HEK293 (cell line): ENCODE results near the gene FLACC1.

Source experiments
- GLI4 ChIP-seq: fragments of 450-650 bp; formaldehyde crosslinking; IDR thresholded peaks from 2 replicates; pipeline ENCODE4 v1.5.1; 2016; ENCODE audit warnings: missing biosample characterization, missing genetic modification characterization
- GLIS1 ChIP-seq: fragments of 450-650 bp; formaldehyde crosslinking; IDR thresholded peaks from 2 replicates; pipeline ENCODE4 v1.5.1; 2016; ENCODE audit warnings: missing biosample characterization, missing genetic modification characterization
- GLIS2 ChIP-seq: fragments of 450-650 bp; formaldehyde crosslinking; IDR thresholded peaks from 2 replicates; pipeline ENCODE4 v1.5.1; 2016; ENCODE audit warnings: missing biosample characterization, missing genetic modification characterization
- PATZ1 ChIP-seq: fragments of 450-650 bp; formaldehyde crosslinking; IDR thresholded peaks from 2 replicates; pipeline ENCODE4 v1.5.1; 2016; ENCODE audit warnings: missing biosample characterization, missing genetic modification characterization
- PRDM1 ChIP-seq: fragments of 450-650 bp; formaldehyde crosslinking; IDR thresholded peaks from 2 replicates; pipeline ENCODE4; 2016; ENCODE audit warnings: missing biosample characterization, missing genetic modification characterization
- PRDM10 ChIP-seq: fragments of 450-650 bp; formaldehyde crosslinking; IDR thresholded peaks from 2 replicates; pipeline ENCODE4 v1.5.1; 2016; ENCODE audit warnings: missing biosample characterization, missing genetic modification characterization
- RBAK ChIP-seq: fragments of 450-650 bp; formaldehyde crosslinking; IDR thresholded peaks from 2 replicates; pipeline ENCODE4 v1.5.1; 2016; ENCODE audit warnings: missing biosample characterization, missing genetic modification characterization
- SETDB1 ChIP-seq: IDR thresholded peaks from one replicate; pipeline ENCODE4 v1.6.1; 2017; ENCODE audit warnings: mild to moderate bottlenecking, low read length, moderate library complexity, mixed read lengths; ENCODE audit not compliant: insufficient read length
- SP7 ChIP-seq: fragments of 450-650 bp; formaldehyde crosslinking; IDR thresholded peaks from 2 replicates; pipeline ENCODE4 v1.5.1; 2016; ENCODE audit warnings: missing biosample characterization, missing genetic modification characterization
- TRIM28 ChIP-seq: IDR thresholded peaks from 2 replicates; pipeline ENCODE4 v1.6.1; 2011; ENCODE audit warnings: low read length, control low read depth, borderline replicate concordance
- ZBTB20 ChIP-seq: fragments of 450-650 bp; formaldehyde crosslinking; IDR thresholded peaks from 2 replicates; pipeline ENCODE4 v1.5.1; 2016; ENCODE audit warnings: missing biosample characterization, missing genetic modification characterization
- ZEB2 ChIP-seq: fragments of 450-650 bp; formaldehyde crosslinking; IDR thresholded peaks from 2 replicates; pipeline ENCODE4 v1.5.1; 2016; ENCODE audit warnings: missing biosample characterization, missing genetic modification characterization
- ZIC2 ChIP-seq: fragments of 450-650 bp; formaldehyde crosslinking; IDR thresholded peaks from 2 replicates; pipeline ENCODE4 v1.5.1; 2016; ENCODE audit warnings: missing biosample characterization, missing genetic modification characterization
- ZNF10 ChIP-seq: fragments of 450-650 bp; formaldehyde crosslinking; IDR thresholded peaks from 2 replicates; pipeline ENCODE4 v1.5.1; 2017; ENCODE audit warnings: missing biosample characterization, missing genetic modification characterization
- ZNF2 ChIP-seq: fragments of 450-650 bp; formaldehyde crosslinking; IDR thresholded peaks from 2 replicates; pipeline ENCODE4 v1.5.1; 2016; ENCODE audit warnings: missing biosample characterization, missing genetic modification characterization
- ZNF239 ChIP-seq: fragments of 450-650 bp; formaldehyde crosslinking; IDR thresholded peaks from 2 replicates; pipeline ENCODE4 v1.5.1; 2016; ENCODE audit warnings: missing biosample characterization, missing genetic modification characterization
- ZNF324 ChIP-seq: fragments of 450-650 bp; formaldehyde crosslinking; IDR thresholded peaks from 2 replicates; pipeline ENCODE4 v1.5.1; 2016; ENCODE audit warnings: missing biosample characterization, missing genetic modification characterization
- ZNF341 ChIP-seq: fragments of 450-650 bp; formaldehyde crosslinking; IDR thresholded peaks from 2 replicates; pipeline ENCODE4; 2016; ENCODE audit warnings: low read depth, missing biosample characterization, missing genetic modification characterization
- ZNF423 ChIP-seq: fragments of 450-650 bp; formaldehyde crosslinking; IDR thresholded peaks from 2 replicates; pipeline ENCODE4 v1.5.1; 2016; ENCODE audit warnings: missing biosample characterization, missing genetic modification characterization
- ZNF426 ChIP-seq: fragments of 450-650 bp; formaldehyde crosslinking; IDR thresholded peaks from 2 replicates; pipeline ENCODE4 v1.5.1; 2017; ENCODE audit warnings: missing biosample characterization, missing genetic modification characterization, mild to moderate bottlenecking, inconsistent platforms, moderate library complexity
- ZNF48 ChIP-seq: fragments of 450-650 bp; formaldehyde crosslinking; IDR thresholded peaks from 2 replicates; pipeline ENCODE4 v1.5.1; 2016; ENCODE audit warnings: missing biosample characterization, missing genetic modification characterization
- ZNF544 ChIP-seq: fragments of 450-650 bp; formaldehyde crosslinking; IDR thresholded peaks from 2 replicates; pipeline ENCODE4 v1.5.0; 2017; ENCODE audit warnings: missing biosample characterization, missing genetic modification characterization
- ZNF561 ChIP-seq: fragments of 450-650 bp; IDR thresholded peaks from 2 replicates; pipeline ENCODE4 v1.5.1; 2018; ENCODE audit warnings: missing biosample characterization, missing genetic modification characterization, borderline replicate concordance
- ZNF639 ChIP-seq: fragments of 450-650 bp; formaldehyde crosslinking; IDR thresholded peaks from 2 replicates; pipeline ENCODE4 v1.5.1; 2016; ENCODE audit warnings: missing biosample characterization, missing genetic modification characterization
- ZNF747 ChIP-seq: fragments of 450-650 bp; formaldehyde crosslinking; IDR thresholded peaks from 2 replicates; pipeline ENCODE4 v1.5.1; 2016; ENCODE audit warnings: missing biosample characterization, missing genetic modification characterization
- ZXDB ChIP-seq: fragments of 450-650 bp; formaldehyde crosslinking; IDR thresholded peaks from 2 replicates; pipeline ENCODE4 v1.5.1; 2016; ENCODE audit warnings: missing biosample characterization, missing genetic modification characterization
- TF ChIP-seq, protein P1 (sequence below): fragments of 450-650 bp; formaldehyde crosslinking; IDR thresholded peaks from 2 replicates; pipeline ENCODE4 v1.5.1; 2017; ENCODE audit warnings: missing biosample characterization, mild to moderate bottlenecking, missing genetic modification characterization, moderate library complexity
- TF ChIP-seq, protein P2 (sequence below): fragments of 450-650 bp; formaldehyde crosslinking; IDR thresholded peaks from 2 replicates; pipeline ENCODE4 v1.5.1; 2016; ENCODE audit warnings: missing biosample characterization, missing genetic modification characterization, borderline replicate concordance
- TF ChIP-seq, protein P3 (sequence below): fragments of 450-650 bp; formaldehyde crosslinking; IDR thresholded peaks from 2 replicates; pipeline ENCODE4 v1.5.1; 2016; ENCODE audit warnings: missing biosample characterization, missing genetic modification characterization

FLACC1 gene

GRCh38 chr2:201257956-201258665 is 99.0 kb downstream of the FLACC1 start (continued):
- TF ChIP-seq ZNF324 (tag by site-specific recombination) (0 out of 2 replicates have a peak, but pooled peaks have one; percentile 13), SP7 (peak; percentile 46; the same call in 1 of the 2 replicates), PRDM1 (peak; percentile 88), GLI4 (tag by site-specific recombination) (no peak), PATZ1 (tag by site-specific recombination) (peak; percentile 24; the same call in 1 of the 2 replicates), ZEB2 (peak; percentile 12; the same call in 1 of the 2 replicates), ZNF639 (tag by site-specific recombination) (no peak), ZNF10 (tag by site-specific recombination) (peak; percentile 33; the same call in 1 of the 2 replicates), RBAK (no peak), ZIC2 (tag by site-specific recombination) (peak; percentile 60; the same call in 1 of the 2 replicates), ZBTB20 (tag by site-specific recombination) (peak; percentile 57; the same call in 1 of the 2 replicates), ZNF239 (tag by site-specific recombination) (no peak), ZNF2 (tag by site-specific recombination) (0 out of 2 replicates have a peak, but pooled peaks have one; percentile 3), SETDB1 (peak; percentile 48), ZNF426 (no peak), PRDM10 (tag by site-specific recombination) (peak; percentile 95), GLIS2 (peak; percentile 33; the same call in 1 of the 2 replicates), ZNF747 (no peak), ZNF341 (tag by site-specific recombination) (peak; percentile 93), TRIM28 (0 out of 2 replicates have a peak, but pooled peaks have one; percentile 56), ZNF561 (tag by site-specific recombination) (no peak), ZNF423 (peak; percentile 86), ZXDB (tag by site-specific recombination) (0 out of 2 replicates have a peak, but pooled peaks have one; percentile 54), ZNF544 (tag by site-specific recombination) (no peak), ZNF48 (tag by site-specific recombination) (no peak), GLIS1 (peak; percentile 41)
- TF ChIP-seq, protein P1, sequence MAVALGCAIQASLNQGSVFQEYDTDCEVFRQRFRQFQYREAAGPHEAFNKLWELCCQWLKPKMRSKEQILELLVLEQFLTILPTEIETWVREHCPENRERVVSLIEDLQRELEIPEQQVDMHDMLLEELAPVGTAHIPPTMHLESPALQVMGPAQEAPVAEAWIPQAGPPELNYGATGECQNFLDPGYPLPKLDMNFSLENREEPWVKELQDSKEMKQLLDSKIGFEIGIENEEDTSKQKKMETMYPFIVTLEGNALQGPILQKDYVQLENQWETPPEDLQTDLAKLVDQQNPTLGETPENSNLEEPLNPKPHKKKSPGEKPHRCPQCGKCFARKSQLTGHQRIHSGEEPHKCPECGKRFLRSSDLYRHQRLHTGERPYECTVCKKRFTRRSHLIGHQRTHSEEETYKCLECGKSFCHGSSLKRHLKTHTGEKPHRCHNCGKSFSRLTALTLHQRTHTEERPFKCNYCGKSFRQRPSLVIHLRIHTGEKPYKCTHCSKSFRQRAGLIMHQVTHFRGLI = 0 out of 2 replicates have a peak, but pooled peaks have one; percentile 2
- TF ChIP-seq, protein P2, sequence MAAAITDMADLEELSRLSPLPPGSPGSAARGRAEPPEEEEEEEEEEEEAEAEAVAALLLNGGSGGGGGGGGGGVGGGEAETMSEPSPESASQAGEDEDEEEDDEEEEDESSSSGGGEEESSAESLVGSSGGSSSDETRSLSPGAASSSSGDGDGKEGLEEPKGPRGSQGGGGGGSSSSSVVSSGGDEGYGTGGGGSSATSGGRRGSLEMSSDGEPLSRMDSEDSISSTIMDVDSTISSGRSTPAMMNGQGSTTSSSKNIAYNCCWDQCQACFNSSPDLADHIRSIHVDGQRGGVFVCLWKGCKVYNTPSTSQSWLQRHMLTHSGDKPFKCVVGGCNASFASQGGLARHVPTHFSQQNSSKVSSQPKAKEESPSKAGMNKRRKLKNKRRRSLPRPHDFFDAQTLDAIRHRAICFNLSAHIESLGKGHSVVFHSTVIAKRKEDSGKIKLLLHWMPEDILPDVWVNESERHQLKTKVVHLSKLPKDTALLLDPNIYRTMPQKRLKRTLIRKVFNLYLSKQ (tag by site-specific recombination) = no peak
- TF ChIP-seq, protein P3, sequence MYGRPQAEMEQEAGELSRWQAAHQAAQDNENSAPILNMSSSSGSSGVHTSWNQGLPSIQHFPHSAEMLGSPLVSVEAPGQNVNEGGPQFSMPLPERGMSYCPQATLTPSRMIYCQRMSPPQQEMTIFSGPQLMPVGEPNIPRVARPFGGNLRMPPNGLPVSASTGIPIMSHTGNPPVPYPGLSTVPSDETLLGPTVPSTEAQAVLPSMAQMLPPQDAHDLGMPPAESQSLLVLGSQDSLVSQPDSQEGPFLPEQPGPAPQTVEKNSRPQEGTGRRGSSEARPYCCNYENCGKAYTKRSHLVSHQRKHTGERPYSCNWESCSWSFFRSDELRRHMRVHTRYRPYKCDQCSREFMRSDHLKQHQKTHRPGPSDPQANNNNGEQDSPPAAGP = peak; percentile 30; the same call in 1 of the 2 replicates
